ENCODE measurements around the gene POU4F3. TPM values are rescaled to one million over a fixed set of nuclear protein-coding genes. Genes with fewer than 3 reads are reported as not detected.

Gene POU4F3
- total and polyA plus RNA-seq, 2 of the 8 experiments (the other 6 are each of a cell fraction or from before 2014, with no cell fraction given), result 0.09 TPM; not detected in 1

- no peak for TF ChIP-seq CTBP2 (IDR thresholded peaks at IDR 0.05; ENCODE audit: borderline replicate concordance, insufficient read depth, insufficient read length, low read length)
- no peak for TF ChIP-seq TBP (IDR thresholded peaks at IDR 0.05; ENCODE audit: low read depth, low read length)
- TF ChIP-seq, protein P1, sequence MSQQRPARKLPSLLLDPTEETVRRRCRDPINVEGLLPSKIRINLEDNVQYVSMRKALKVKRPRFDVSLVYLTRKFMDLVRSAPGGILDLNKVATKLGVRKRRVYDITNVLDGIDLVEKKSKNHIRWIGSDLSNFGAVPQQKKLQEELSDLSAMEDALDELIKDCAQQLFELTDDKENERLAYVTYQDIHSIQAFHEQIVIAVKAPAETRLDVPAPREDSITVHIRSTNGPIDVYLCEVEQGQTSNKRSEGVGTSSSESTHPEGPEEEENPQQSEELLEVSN (IDR thresholded peaks at IDR 0.05), result no peak
- no peak for TF ChIP-seq HDAC6 (IDR thresholded peaks at IDR 0.05; ENCODE audit: low read depth, low read length)
These were observed 37.0 kb upstream of the POU4F3 start (continued) for GRCh38 chr5:146301626-146302025.

Data from H1 (cell line).